ENCODE data around the gene UNC13D. TPM values are rescaled to one million over a fixed set of nuclear protein-coding genes. Genes with fewer than 3 reads are reported as not detected.
A peak's percentile ranks its signal among the peaks of the same experiment; 100 is the strongest.

The UNC13D gene
- total and polyA plus RNA-seq, 9 of the 15 experiments (the other 6 are each of a cell fraction or from before 2014, with no cell fraction given), result 0.86 to 244 (median 69.2) TPM

GRCh38 chr17:75784473-75785015 is 59.7 kb downstream of the UNC13D start, which contains the start of gene UNK (continued):
- TF ChIP-seq, protein P1, sequence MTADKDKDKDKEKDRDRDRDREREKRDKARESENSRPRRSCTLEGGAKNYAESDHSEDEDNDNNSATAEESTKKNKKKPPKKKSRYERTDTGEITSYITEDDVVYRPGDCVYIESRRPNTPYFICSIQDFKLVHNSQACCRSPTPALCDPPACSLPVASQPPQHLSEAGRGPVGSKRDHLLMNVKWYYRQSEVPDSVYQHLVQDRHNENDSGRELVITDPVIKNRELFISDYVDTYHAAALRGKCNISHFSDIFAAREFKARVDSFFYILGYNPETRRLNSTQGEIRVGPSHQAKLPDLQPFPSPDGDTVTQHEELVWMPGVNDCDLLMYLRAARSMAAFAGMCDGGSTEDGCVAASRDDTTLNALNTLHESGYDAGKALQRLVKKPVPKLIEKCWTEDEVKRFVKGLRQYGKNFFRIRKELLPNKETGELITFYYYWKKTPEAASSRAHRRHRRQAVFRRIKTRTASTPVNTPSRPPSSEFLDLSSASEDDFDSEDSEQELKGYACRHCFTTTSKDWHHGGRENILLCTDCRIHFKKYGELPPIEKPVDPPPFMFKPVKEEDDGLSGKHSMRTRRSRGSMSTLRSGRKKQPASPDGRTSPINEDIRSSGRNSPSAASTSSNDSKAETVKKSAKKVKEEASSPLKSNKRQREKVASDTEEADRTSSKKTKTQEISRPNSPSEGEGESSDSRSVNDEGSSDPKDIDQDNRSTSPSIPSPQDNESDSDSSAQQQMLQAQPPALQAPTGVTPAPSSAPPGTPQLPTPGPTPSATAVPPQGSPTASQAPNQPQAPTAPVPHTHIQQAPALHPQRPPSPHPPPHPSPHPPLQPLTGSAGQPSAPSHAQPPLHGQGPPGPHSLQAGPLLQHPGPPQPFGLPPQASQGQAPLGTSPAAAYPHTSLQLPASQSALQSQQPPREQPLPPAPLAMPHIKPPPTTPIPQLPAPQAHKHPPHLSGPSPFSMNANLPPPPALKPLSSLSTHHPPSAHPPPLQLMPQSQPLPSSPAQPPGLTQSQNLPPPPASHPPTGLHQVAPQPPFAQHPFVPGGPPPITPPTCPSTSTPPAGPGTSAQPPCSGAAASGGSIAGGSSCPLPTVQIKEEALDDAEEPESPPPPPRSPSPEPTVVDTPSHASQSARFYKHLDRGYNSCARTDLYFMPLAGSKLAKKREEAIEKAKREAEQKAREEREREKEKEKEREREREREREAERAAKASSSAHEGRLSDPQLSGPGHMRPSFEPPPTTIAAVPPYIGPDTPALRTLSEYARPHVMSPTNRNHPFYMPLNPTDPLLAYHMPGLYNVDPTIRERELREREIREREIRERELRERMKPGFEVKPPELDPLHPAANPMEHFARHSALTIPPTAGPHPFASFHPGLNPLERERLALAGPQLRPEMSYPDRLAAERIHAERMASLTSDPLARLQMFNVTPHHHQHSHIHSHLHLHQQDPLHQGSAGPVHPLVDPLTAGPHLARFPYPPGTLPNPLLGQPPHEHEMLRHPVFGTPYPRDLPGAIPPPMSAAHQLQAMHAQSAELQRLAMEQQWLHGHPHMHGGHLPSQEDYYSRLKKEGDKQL (CRISPR knock-in tag; IDR thresholded peaks at IDR 0.05; ENCODE audit: borderline replicate concordance), result no peak
- TF ChIP-seq MYNN (IDR thresholded peaks at IDR 0.05) (no peak), MYNN (CRISPR knock-in tag; IDR thresholded peaks at IDR 0.05) (no peak), CREB3 (tag; conservative IDR thresholded peaks at IDR 0.05; ENCODE audit: low read depth) (peak; percentile 62; the same call in 1 of the 2 replicates), CBX1 (IDR thresholded peaks at IDR 0.05; ENCODE audit: low read depth) (no peak), RREB1 (CRISPR knock-in tag; IDR thresholded peaks at IDR 0.05) (no peak), ZNF436 (CRISPR knock-in tag; IDR thresholded peaks at IDR 0.05) (no peak), RNF2 (IDR thresholded peaks at IDR 0.05) (no peak), SMARCA4 (IDR thresholded peaks at IDR 0.05) (no peak), ZNF583 (CRISPR knock-in tag; IDR thresholded peaks at IDR 0.05) (peak; percentile 89; the same call in 1 of the 2 replicates)
- TF ChIP-seq, protein P2, sequence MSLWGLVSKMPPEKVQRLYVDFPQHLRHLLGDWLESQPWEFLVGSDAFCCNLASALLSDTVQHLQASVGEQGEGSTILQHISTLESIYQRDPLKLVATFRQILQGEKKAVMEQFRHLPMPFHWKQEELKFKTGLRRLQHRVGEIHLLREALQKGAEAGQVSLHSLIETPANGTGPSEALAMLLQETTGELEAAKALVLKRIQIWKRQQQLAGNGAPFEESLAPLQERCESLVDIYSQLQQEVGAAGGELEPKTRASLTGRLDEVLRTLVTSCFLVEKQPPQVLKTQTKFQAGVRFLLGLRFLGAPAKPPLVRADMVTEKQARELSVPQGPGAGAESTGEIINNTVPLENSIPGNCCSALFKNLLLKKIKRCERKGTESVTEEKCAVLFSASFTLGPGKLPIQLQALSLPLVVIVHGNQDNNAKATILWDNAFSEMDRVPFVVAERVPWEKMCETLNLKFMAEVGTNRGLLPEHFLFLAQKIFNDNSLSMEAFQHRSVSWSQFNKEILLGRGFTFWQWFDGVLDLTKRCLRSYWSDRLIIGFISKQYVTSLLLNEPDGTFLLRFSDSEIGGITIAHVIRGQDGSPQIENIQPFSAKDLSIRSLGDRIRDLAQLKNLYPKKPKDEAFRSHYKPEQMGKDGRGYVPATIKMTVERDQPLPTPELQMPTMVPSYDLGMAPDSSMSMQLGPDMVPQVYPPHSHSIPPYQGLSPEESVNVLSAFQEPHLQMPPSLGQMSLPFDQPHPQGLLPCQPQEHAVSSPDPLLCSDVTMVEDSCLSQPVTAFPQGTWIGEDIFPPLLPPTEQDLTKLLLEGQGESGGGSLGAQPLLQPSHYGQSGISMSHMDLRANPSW (CRISPR knock-in tag; IDR thresholded peaks at IDR 0.05), result no peak
